GM18907 (cell line): ENCODE measurements around the gene CLIC4.
"Not testable (repeated sequence)": the region's sequence is repeated elsewhere in the genome, so short reads cannot be mapped to it uniquely, and the experiment has no call there.

Experiments used
- ATAC-seq: cut with Tn5 transposase; IDR thresholded peaks from one replicate; pipeline ENCODE4 v1.9.1; 2021; ENCODE audit warnings: mild to moderate bottlenecking, moderate library complexity; ENCODE audit not compliant: unreplicated experiment

CLIC4 gene

GRCh38 chr1:24872061-24872850, 127.0 kb downstream of the CLIC4 start:
- ATAC-seq, result no peak

DNA sequence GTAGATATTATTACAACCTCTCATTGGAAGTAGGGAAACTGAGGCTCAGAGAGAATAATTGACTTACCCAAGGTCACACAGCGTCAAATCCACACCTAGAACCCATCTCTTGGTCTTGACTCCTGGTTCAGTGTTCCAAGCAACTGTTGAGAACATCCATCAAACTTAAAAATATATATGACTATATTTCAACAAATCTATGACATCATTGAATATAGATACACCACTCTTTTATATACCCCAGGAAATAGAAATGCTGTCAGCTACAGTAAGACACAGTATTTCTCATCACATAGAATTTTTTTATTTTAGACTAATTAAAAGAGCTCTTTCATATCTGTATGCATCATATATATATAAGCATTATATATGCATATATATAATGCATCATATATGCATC, 127.9 kb downstream of the CLIC4 start:
- no peak for ATAC-seq

GRCh38 chr1:24874056-24874455, 128.8 kb downstream of the CLIC4 start:
- no peak for ATAC-seq

DNA sequence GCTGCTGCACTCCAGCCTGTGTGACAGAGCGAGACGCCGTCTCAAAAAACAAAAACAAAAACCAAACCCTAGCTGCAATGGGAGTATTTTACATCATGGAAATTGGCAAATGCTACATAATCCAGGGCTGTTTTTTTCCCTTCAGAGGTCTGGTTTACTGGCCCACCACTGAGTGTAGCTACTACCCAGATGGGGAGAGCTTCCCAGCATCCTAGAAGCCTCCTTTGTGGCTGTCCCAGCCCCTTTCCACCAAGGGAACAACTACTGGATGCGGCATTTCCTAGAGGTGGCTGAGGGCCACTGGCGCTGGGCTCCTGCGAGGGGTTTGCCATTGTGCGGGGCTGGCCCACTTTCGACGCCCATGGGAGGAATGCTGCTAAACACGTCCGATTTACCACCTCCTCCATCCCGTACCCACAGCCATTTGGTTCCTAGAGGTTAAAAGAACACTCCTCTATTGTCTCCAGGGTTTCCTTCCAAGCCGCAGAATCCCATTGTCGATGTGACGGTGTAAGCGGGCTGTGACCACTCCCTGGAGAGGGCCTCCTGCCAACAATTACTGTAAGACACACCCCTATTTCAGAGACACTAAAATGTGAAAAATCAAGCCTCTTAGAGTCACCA, 129.5 kb downstream of the CLIC4 start:
- ATAC-seq, result no peak

GRCh38 chr1:24875257-24875656, 130.0 kb downstream of the CLIC4 start:
- no peak for ATAC-seq

DNA sequence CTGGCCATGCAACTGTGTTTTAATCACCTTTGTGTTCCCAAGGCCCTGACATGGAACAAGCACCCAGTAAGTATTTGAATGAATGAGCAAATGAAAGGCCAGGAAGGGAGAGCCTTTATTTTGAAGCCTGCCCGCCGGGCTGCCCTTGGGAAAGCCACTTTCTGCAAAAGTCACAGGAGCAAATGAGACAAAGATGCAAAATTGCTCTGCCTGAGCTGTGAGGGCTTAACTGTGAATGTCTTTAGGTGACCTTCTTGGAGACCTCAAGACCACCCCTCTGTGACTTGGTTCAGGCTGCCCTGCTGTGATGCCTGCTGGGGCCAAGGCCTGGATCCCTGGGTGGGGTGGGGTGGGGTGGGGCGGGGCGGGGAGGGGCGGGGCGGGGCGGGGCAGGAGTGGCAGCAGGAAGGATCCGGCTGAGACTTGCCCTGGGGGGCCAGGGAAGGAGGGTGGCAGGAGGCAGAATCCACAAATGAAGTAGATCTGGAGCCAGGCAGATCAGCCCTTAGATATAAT, 130.8 kb downstream of the CLIC4 start:
- no peak for ATAC-seq

- no peak for ATAC-seq
These were observed 132.8 kb downstream of the CLIC4 start for GRCh38 chr1:24878045-24878444.

DNA sequence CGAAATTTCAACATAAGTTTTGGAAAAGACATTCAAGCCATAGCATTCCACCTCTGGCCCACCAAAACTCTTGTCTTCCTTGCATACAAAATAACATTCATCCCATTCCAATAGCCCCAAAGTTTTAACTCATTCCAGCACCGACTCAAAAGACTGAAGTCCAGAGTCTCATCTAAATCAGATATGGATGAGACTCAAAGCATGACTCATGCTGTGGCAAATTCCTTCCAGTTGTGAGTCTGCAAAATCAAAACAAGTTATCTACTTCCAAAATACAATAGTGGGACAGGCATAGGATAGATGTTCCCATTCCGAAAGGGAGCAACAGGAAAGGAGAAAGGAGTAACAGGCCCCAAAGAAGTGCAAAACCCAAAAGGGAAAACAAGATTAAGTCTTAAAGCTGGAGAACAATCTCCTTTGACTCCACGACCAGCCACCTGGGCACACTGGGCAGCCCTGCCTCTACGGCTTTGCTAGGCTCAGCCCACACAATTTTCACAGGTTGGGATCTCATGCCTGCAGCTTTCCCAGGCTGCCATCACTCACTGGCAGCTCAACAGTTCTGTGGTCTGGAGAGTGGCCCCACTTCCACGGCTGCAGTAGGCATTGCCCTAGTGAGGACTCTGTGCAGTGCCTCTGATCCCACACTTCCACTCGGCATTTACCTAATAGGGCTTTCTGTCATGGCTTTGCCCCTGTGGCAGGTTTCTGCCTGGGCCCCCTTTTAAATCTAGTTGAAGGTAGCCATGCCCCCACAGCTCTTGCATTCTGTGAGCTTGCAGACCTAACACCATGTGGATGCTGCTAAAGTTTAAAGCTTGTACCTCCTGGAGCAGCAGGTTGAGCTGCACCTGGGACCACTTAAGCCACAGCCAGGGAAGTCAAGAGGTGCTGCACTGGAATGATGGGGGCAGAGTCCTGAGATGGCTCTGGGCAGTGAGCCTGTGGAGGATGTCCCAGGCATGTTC, 133.8 kb downstream of the CLIC4 start:
- no peak for ATAC-seq

- ATAC-seq, result no peak
These were observed 135.8 kb downstream of the CLIC4 start for GRCh38 chr1:24881034-24881433.

DNA sequence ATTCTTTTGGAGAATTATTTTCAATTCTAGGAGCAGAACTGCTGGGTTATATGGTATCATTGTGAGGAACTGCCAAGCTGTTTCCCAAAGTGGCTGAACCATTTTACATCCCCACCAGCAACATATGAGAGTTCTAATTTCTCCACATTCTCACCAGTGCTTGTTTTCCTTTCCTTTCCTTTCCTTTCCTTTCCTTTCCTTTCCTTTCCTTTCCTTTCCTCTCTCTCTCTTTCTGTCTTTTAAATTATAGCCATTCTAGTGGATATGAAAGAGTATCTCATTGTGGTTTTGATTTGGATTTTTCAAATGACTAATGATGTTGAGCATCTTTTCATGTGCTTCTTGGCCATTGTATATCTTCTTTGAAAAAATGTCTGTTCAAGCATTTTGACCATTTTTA, 139.5 kb downstream of the CLIC4 start:
- no peak for ATAC-seq

- no peak for ATAC-seq
These were observed 141.0 kb downstream of the CLIC4 start for GRCh38 chr1:24886241-24886640.

DNA sequence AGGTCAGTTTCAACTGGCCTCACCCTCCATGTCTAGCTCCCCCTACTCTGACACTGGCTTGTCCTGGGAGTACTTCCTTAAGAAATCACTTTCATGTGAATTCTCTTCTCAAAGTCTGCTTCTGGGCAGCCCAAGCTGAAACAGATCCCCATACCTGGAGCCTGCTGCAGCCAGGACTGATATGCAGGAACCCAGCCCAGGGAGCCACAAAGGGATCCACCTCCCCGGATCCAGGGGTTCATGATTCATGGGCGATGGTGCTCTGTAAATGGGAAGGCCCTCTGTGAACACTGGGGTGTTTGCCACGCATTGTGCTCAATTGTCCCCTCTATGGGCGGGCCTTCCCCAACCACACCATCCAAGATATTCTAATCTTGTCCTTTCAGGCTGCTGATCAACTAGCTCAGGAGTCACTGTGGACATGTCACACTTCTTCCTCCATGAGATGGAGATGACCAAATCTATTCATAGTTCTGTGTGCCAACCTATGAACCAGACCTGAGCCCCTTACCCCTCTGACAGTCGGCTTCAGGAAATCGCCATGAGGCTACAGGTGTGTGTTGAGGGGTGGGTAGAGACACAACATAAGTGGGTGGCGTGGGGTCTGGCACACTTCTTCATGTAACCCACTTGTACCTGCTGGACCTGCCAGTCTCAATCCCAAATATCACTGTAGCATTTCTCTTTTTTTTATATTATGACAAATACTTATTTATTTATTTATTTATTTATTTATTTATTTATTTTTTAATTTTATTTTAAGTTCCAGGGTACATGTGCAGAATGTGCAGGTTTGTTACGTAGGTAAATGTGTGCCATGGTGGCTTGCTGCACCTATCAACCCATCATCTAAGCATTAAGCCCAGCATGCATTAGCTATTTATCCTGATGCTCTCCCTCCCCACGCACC, 143.1 kb downstream of the CLIC4 start:
- ATAC-seq, result no peak

DNA sequence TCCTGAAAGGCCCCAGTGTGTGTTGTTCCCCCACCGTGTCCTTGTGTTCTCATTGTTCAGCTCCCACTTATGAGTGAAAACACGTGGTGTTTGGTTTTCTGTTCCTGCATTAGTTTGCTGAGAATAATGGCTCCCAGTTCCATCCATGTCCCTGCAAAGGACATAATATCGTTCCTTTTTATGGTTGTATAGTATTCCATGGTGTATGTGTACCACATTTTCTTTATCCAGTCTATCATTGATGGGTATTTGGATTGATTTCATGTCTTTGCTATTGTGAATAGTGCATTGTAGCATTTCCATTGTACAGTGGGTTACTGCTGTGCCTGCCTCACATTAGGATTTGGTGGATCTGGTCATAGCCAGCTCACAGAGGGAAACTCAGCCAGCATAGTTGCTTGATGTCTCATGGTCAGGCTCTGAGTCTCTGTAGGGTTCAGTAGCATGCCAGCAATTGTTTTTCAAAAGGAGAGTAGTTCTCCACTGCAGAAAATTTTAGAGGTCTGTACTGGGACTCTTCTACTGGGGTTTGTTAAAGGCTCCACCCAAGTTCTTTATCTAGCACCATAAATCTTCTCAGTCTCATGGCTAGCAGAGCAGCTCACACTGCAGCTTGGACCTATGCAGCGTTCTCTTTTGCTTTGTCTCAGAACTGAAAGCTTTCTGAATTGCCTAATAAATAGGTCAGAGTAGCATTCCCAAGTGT, 143.9 kb downstream of the CLIC4 start:
- ATAC-seq, result no peak

GRCh38 chr1:24890887-24891286, 145.6 kb downstream of the CLIC4 start:
- no peak for ATAC-seq

GRCh38 chr1:24891367-24891766, 146.1 kb downstream of the CLIC4 start:
- ATAC-seq, result not testable (repeated sequence)

DNA sequence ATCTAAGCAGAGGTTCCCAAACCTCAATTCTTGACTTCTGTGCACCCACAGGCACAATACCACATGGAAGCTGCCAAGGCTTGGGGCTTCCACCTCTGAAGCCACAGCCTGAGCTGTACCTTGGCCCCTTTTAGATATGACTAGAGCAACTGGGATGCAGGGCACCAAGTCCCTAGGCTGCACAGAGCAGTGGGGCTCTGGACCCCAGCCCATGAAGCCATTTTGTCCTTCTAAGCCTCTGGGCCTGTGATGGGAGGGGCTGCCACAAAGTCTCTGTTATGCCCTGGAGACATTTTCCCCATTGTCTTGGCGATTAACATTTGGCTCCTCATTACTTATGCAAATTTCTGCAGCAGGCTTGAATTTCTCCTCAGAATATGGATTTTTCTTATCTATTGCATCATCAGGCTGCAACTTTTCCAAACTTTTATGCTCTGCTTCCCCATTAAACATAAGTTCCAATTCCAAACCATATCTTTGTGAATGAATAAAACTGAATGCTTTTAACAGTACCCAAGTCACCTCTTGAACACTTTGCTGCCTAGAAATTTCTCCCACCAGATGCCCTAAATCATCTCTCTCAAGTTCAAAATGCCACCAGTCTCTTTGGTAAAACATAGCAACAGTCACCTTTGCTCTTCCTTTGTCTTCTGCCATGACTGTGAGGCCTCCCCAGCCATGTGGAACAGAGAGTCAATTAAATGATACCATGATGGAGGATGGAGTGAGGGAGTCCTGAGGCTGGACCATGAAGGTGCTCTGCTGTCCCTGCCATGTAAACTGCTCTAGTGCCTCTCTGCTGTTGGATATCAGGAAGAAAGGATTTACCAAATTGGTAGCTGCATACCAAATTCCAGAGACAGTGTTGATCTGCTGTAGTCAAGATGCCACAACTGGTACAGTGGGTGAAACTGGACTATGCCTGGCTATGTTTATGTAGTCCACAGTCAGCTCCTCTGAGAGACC, 147.2 kb downstream of the CLIC4 start:
- ATAC-seq, result no peak

DNA sequence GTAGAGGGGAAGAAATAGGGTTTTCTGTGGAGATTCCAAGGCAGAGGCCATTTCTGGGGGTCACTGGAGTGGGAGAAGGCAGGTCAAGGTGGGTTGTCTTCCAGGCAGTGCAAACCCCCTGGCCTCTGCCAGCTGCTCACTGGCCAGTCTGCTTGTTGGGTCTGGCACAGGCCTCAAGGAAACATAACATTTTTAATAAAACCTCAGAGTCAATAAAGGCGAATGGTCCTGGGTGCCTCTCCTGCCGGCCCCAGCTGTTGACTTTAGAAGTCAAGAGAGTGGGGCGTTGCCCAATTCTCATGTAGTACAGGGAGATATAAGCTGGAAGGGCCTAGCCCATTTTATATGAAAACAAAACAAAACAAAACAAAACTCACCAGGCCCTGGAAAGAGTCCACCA, 148.2 kb downstream of the CLIC4 start:
- ATAC-seq, result no peak
